Lower leg skin (tissue), 4 donors: ENCODE measurements around the gene NFKBIZ. TPM values are rescaled to one million over a fixed set of nuclear protein-coding genes. Genes with fewer than 3 reads are reported as not detected.

Source experiments
- DNase-seq, 2 donors: peaks; one replicate each; pipeline ENCODE4 v3.0.0-alpha.2; 2019; ENCODE audit warnings: low spot score in 2 of 2
- H3K4me3 ChIP-seq: fragments of 200-600 bp; sonication (generic); 2 replicates; pipeline ENCODE4 v1.5.1; 2017; ENCODE audit warnings: mild to moderate bottlenecking, low read depth; ENCODE audit not compliant: poor library complexity, severe bottlenecking
- POLR2A ChIP-seq, 2 donors: fragments of 450-650 bp; IDR thresholded peaks; one replicate each; pipeline ENCODE4 v1.6.1; 2016 to 2017; ENCODE audit warnings: antibody characterized with exemption in 2 of 2, mild to moderate bottlenecking in 1 of 2, moderate library complexity in 1 of 2
- WGBS, 2 donors: methylation state at CpG; one replicate each; pipeline ENCODE4 v1.1.5; 2018; 5-methylcytosine and 5-hydroxymethylcytosine counted together
- intact Hi-C: fragments of 100-400 bp; cut with DNase I; formaldehyde crosslinking; loops from one replicate; pipeline ENCODE4 v1.15.0; 2023; ENCODE audit warnings: low total_unique reads
- total RNA-seq, 4 donors: library from RNA; depleted of rRNA; stranded (reverse); fragments of >200 nt; gene quantifications; one replicate each; pipeline ENCODE4 v1.1.0, GENCODE V29; 2016
- TF ChIP-seq, protein P1 (sequence below), 3 donors: fragments of 450-650 bp; IDR thresholded peaks; one replicate each; pipeline ENCODE4 v1.5.1; 2016; ENCODE audit warnings: antibody characterized with exemption in 3 of 3, mild to moderate bottlenecking in 3 of 3, moderate library complexity in 2 of 3

The NFKBIZ gene
- total RNA-seq, 4 donors from 2014 or later = 155 to 440 (median 310) TPM

DNA sequence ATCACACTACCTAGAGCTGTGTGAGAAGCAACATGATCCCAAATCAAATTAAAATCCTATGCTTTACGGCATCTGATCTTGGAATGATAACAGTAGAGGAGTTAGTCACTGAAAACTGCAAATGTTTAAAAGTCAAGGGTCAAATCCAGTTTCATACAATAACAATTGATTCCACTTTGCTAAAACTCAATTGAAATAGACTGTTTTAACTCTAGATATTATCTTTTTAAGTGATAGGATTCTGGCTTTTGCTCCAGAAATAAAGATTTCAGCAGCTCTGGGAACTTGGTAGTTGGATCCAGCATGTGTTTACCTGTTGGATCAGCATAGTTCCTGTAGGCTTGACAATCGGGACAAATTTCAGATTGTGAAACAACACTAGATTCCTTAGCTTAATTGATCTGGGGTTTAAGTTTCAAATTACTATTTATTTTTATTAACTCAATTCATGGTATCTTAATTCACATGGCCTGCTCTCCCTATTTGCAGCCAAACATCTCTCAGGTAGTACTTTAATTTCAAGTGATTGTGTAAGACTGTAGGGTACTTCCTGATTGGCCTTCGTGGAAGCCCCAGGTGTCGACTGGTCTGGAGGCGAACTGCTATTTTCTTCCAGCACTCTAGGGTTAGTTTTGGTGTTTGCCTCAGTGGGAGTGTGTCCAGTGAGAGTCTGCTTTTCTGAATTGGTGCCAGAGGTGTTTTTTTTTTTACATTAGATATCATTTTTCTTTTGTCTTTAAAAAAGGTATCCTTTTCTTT lies 16.6 kb downstream of the NFKBIZ start:
- no peak overlapping the region for H3K4me3 ChIP-seq
- WGBS, 2 donors = 31 to 41% methylated on average over 5 of the region's 5 CpGs
- intact Hi-C loops = no loop called here
- TF ChIP-seq, protein P1, sequence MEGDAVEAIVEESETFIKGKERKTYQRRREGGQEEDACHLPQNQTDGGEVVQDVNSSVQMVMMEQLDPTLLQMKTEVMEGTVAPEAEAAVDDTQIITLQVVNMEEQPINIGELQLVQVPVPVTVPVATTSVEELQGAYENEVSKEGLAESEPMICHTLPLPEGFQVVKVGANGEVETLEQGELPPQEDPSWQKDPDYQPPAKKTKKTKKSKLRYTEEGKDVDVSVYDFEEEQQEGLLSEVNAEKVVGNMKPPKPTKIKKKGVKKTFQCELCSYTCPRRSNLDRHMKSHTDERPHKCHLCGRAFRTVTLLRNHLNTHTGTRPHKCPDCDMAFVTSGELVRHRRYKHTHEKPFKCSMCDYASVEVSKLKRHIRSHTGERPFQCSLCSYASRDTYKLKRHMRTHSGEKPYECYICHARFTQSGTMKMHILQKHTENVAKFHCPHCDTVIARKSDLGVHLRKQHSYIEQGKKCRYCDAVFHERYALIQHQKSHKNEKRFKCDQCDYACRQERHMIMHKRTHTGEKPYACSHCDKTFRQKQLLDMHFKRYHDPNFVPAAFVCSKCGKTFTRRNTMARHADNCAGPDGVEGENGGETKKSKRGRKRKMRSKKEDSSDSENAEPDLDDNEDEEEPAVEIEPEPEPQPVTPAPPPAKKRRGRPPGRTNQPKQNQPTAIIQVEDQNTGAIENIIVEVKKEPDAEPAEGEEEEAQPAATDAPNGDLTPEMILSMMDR (IDR thresholded peaks at IDR 0.05) = no peak
- no peak for TF ChIP-seq POLR2A (IDR thresholded peaks at IDR 0.05)
- DNase-seq = no peak

DNA sequence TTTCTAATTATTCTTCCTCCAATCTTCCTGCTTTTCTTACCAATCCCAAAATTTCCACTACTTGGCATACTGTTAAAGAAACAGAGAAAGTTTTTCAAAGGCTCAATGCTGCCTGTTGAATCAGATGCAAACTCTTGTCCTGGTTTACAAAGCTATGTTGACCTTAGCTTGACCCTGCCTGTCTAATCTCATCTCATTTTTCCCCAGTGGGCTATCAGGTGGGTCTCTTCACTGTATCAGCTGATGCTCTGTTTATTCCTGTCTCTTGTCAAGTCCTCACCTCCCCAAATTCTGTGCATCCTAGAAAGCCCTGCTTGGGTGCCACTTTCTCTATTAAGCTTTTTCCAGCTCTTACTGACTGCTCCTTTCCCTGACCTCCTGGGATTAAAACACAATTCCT lies 18.2 kb downstream of the NFKBIZ start:
- H3K4me3 ChIP-seq = no peak overlapping the region
- DNase-seq = no peak
- intact Hi-C loops = no loop called here
- TF ChIP-seq, protein P1 (IDR thresholded peaks at IDR 0.05) = no peak
- no peak for TF ChIP-seq POLR2A (IDR thresholded peaks at IDR 0.05)

DNA sequence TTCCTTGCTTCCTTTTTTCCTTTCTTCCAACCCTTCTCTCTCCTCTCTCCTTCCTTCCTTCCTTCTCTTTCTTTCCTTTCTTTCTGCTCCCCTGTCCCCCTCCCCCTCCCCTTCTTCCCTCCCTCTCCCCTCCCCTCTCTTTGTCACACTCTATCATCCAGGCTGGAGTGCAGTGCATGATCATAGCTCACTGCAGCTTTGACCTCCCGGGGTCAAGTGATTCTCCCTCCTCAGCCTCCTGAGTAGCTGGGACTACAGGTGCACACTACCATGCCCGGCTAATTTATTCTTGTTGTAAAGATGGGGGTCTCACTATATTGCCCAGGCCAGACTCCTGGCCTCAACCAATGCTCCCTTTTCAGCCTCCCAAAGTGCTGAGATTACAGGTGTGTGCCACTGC lies 18.7 kb downstream of the NFKBIZ start:
- TF ChIP-seq POLR2A (IDR thresholded peaks at IDR 0.05) = no peak
- TF ChIP-seq, protein P1 (IDR thresholded peaks at IDR 0.05) = no peak
- no peak overlapping the region for H3K4me3 ChIP-seq
- WGBS, 2 donors = 97 to 100% methylated on average over 2 of the region's 2 CpGs
- intact Hi-C loops = no loop called here
- no peak for DNase-seq

DNA sequence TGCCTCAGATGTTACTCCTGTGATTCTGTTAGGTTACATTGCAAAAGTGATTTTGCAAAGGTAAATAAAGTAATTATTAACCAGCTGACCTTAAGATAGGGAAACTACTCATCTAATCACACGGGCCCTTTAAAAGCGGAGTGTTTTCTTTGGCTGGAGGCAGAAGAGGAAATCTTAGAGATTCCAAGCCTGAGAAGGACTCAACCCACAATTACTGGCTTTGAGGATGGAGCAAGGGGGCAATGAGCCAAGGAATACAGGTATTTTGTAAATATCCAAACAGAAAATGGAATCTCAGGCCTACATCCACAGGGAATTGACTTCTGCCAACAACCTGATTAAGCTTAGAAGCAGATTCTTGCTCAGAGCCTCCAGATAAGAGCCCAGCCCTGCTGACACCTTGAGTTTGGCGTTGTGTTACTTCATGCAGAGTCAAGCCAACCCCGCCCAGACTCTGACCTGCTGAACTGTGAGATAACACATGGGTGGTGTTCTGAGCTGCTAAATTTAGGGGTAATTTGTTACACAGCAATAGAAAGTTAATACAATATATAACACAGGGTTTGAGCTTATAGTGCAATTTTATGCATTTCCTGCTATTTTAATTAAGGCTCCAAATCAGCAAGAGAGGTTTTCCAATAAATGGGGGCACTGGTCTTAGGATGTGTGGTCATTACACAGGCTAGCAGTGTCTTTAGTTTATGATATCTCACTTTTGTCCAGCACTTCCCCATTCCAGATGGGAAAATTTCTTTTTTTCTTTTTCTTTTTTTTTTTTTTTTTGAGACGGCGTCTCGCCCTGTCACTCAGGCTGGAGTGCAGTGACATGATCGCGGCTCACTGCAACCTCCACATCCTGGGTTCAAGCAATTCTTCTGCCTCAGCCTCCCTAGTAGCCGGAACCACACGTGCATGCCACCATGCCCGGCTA lies 19.5 kb downstream of the NFKBIZ start:
- TF ChIP-seq, protein P1 (IDR thresholded peaks at IDR 0.05) = no peak
- TF ChIP-seq POLR2A (IDR thresholded peaks at IDR 0.05) = no peak
- H3K4me3 ChIP-seq = no peak overlapping the region
- intact Hi-C loops = no loop called here
- DNase-seq = no peak
- WGBS, 2 donors = 73 to 74% methylated on average over 12 of the region's 12 CpGs

DNA sequence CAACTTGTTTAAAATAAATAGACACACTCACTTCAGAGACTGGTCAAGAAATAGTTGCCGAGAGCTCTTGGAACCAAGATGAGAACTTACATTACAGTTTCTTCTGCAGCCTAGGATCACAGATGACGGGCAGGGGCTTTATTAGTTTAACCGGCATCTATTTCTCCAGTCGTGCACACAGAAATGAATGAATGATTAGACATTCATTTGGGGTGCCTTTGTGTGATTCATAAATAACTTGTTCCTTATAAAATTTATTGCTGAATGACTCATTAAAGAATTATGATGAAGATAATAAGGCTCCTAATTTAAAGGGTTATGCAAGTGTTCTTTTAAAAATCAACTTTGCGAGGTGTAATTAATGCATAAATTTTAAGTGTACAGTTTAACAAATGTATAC lies 20.8 kb downstream of the NFKBIZ start:
- H3K4me3 ChIP-seq = no peak overlapping the region
- 58 to 65% methylated on average over 5 of the region's 5 CpGs for WGBS, 2 donors
- intact Hi-C loops = no loop called here
- TF ChIP-seq, protein P1 (IDR thresholded peaks at IDR 0.05) = no peak
- TF ChIP-seq POLR2A (IDR thresholded peaks at IDR 0.05) = no peak
- no peak for DNase-seq
